Measurements from ENCODE around the gene XIRP1.
"Not testable (repeated sequence)": the region's sequence is repeated elsewhere in the genome, so short reads cannot be mapped to it uniquely, and the experiment has no call there.

Gene XIRP1

GRCh38 chr3:39180183-39180545, 12.2 kb downstream of the XIRP1 start:
- Histone ChIP-seq H3K4me3 (ENCODE audit: low read depth in 1 of 5, low read length in 5 of 5) (peak overlapping the region; percentile 47 to 66 (median 57)), H3K4me1 (ENCODE audit: control insufficient read depth in 5 of 5, insufficient read depth in 5 of 5, low read length in 5 of 5) (peaks cover 15 to 45% (median 36%) of the 10 kb centered on the region in 5 donors), H3K27ac (ENCODE audit: low read depth, low read length) (peak overlapping the region; percentile 46), H3K9me3 (ENCODE audit: control insufficient read depth in 5 of 5, low read length in 5 of 5) (no peaks in the 10 kb centered on the region), H3K36me3 (ENCODE audit: control insufficient read depth in 5 of 5, insufficient read depth in 5 of 5, low read length in 5 of 5) (no peaks in the 10 kb centered on the region), H3K27me3 (ENCODE audit: control insufficient read depth in 5 of 5, insufficient read depth in 4 of 5, low read length in 5 of 5) (no peaks in the 10 kb centered on the region), H3K9ac (ENCODE audit: low read length in 5 of 5) (peak overlapping the region in 2 of 5 donors; percentile 30 to 46)

- peak overlapping the region in 3 of 5 donors; percentile 55 to 61 (median 60) for H3K4me3 ChIP-seq (ENCODE audit: low read depth in 1 of 5, low read length in 5 of 5)
- H3K27me3 ChIP-seq (ENCODE audit: control insufficient read depth in 5 of 5, insufficient read depth in 4 of 5, low read length in 5 of 5): no peaks in the 10 kb centered on the region
- H3K4me1 ChIP-seq (ENCODE audit: control insufficient read depth in 5 of 5, insufficient read depth in 5 of 5, low read length in 5 of 5): peaks cover 15 to 40% (median 25%) of the 10 kb centered on the region in 5 donors
- no peaks in the 10 kb centered on the region for H3K9me3 ChIP-seq (ENCODE audit: control insufficient read depth in 5 of 5, low read length in 5 of 5)
- H3K9ac ChIP-seq (ENCODE audit: low read length in 5 of 5): peak overlapping the region in 3 of 5 donors; percentile 66 to 81 (median 77)
- H3K36me3 ChIP-seq (ENCODE audit: control insufficient read depth in 5 of 5, insufficient read depth in 5 of 5, low read length in 5 of 5): no peaks in the 10 kb centered on the region
- peak overlapping the region; percentile 93 for H3K27ac ChIP-seq (ENCODE audit: low read depth, low read length)
These were observed 13.8 kb downstream of the XIRP1 start for GRCh38 chr3:39178553-39178952.

- no peaks in the 10 kb centered on the region for H3K9me3 ChIP-seq (ENCODE audit: control insufficient read depth in 5 of 5, low read length in 5 of 5)
- peaks cover 15 to 40% (median 25%) of the 10 kb centered on the region in 5 donors for H3K4me1 ChIP-seq (ENCODE audit: control insufficient read depth in 5 of 5, insufficient read depth in 5 of 5, low read length in 5 of 5)
- peak overlapping the region; percentile 93 for H3K27ac ChIP-seq (ENCODE audit: low read depth, low read length)
- peak overlapping the region; percentile 57 to 81 (median 73) for H3K9ac ChIP-seq (ENCODE audit: low read length in 5 of 5)
- H3K36me3 ChIP-seq (ENCODE audit: control insufficient read depth in 5 of 5, insufficient read depth in 5 of 5, low read length in 5 of 5): no peaks in the 10 kb centered on the region
- no peaks in the 10 kb centered on the region for H3K27me3 ChIP-seq (ENCODE audit: control insufficient read depth in 5 of 5, insufficient read depth in 4 of 5, low read length in 5 of 5)
- peak overlapping the region; percentile 33 to 62 (median 60) for H3K4me3 ChIP-seq (ENCODE audit: low read depth in 1 of 5, low read length in 5 of 5)
These were observed 14.6 kb downstream of the XIRP1 start for GRCh38 chr3:39177708-39178332.

GRCh38 chr3:39176025-39176714, 16.2 kb downstream of the XIRP1 start:
- Histone ChIP-seq H3K27me3 (ENCODE audit: control insufficient read depth in 5 of 5, insufficient read depth in 4 of 5, low read length in 5 of 5) (no peaks in the 10 kb centered on the region), H3K27ac (ENCODE audit: low read depth, low read length) (peak overlapping the region; percentile 77), H3K4me3 (ENCODE audit: low read depth in 1 of 5, low read length in 5 of 5) (no peak overlapping the region), H3K9ac (ENCODE audit: low read length in 5 of 5) (peak overlapping the region in 1 of 5 donors; percentile 9), H3K36me3 (ENCODE audit: control insufficient read depth in 5 of 5, insufficient read depth in 5 of 5, low read length in 5 of 5) (no peaks in the 10 kb centered on the region), H3K9me3 (ENCODE audit: control insufficient read depth in 5 of 5, low read length in 5 of 5) (no peaks in the 10 kb centered on the region), H3K4me1 (ENCODE audit: control insufficient read depth in 5 of 5, insufficient read depth in 5 of 5, low read length in 5 of 5) (peaks cover 15 to 38% (median 25%) of the 10 kb centered on the region in 5 donors)

GRCh38 chr3:39173318-39174125, 18.9 kb downstream of the XIRP1 start:
- peaks cover 3 to 15% (median 12%) of the 10 kb centered on the region in 5 donors for H3K4me1 ChIP-seq (ENCODE audit: control insufficient read depth in 5 of 5, insufficient read depth in 5 of 5, low read length in 5 of 5)
- H3K27me3 ChIP-seq (ENCODE audit: control insufficient read depth in 5 of 5, insufficient read depth in 4 of 5, low read length in 5 of 5): no peaks in the 10 kb centered on the region
- no peaks in the 10 kb centered on the region for H3K9me3 ChIP-seq (ENCODE audit: control insufficient read depth in 5 of 5, low read length in 5 of 5)
- no peak overlapping the region for H3K27ac ChIP-seq (ENCODE audit: low read depth, low read length)
- no peak overlapping the region for H3K9ac ChIP-seq (ENCODE audit: low read length in 5 of 5)
- no peak overlapping the region for H3K4me3 ChIP-seq (ENCODE audit: low read depth in 1 of 5, low read length in 5 of 5)
- no peaks in the 10 kb centered on the region for H3K36me3 ChIP-seq (ENCODE audit: control insufficient read depth in 5 of 5, insufficient read depth in 5 of 5, low read length in 5 of 5)

- Histone ChIP-seq H3K27ac (ENCODE audit: low read depth, low read length) (no peak overlapping the region), H3K4me1 (ENCODE audit: control insufficient read depth in 5 of 5, insufficient read depth in 5 of 5, low read length in 5 of 5) (peaks cover 3 to 13% (median 10%) of the 10 kb centered on the region in 5 donors), H3K9me3 (ENCODE audit: control insufficient read depth in 5 of 5, low read length in 5 of 5) (no peaks in the 10 kb centered on the region), H3K9ac (ENCODE audit: low read length in 5 of 5) (no peak overlapping the region), H3K4me3 (ENCODE audit: low read depth in 1 of 5, low read length in 5 of 5) (no peak overlapping the region), H3K36me3 (ENCODE audit: control insufficient read depth in 5 of 5, insufficient read depth in 5 of 5, low read length in 5 of 5) (no peaks in the 10 kb centered on the region), H3K27me3 (ENCODE audit: control insufficient read depth in 5 of 5, insufficient read depth in 4 of 5, low read length in 5 of 5) (no peaks in the 10 kb centered on the region)
These were observed 20.5 kb downstream of the XIRP1 start for GRCh38 chr3:39171860-39172259.

GRCh38 chr3:39170877-39171276, 21.5 kb downstream of the XIRP1 start:
- not testable (repeated sequence) for H3K4me3 ChIP-seq (ENCODE audit: low read depth in 1 of 5, low read length in 5 of 5); H3K27me3 ChIP-seq (ENCODE audit: control insufficient read depth in 5 of 5, insufficient read depth in 4 of 5, low read length in 5 of 5); H3K36me3 ChIP-seq (ENCODE audit: control insufficient read depth in 5 of 5, insufficient read depth in 5 of 5, low read length in 5 of 5); H3K27ac ChIP-seq (ENCODE audit: low read depth, low read length); H3K9me3 ChIP-seq (ENCODE audit: control insufficient read depth in 5 of 5, low read length in 5 of 5); H3K9ac ChIP-seq (ENCODE audit: low read length in 5 of 5)
- peaks cover 3 to 22% (median 16%) of the 10 kb centered on the region in 5 donors for H3K4me1 ChIP-seq (ENCODE audit: control insufficient read depth in 5 of 5, insufficient read depth in 5 of 5, low read length in 5 of 5)

GRCh38 chr3:39170461-39170860, 21.9 kb downstream of the XIRP1 start:
- H3K4me1 ChIP-seq (ENCODE audit: control insufficient read depth in 5 of 5, insufficient read depth in 5 of 5, low read length in 5 of 5): peaks cover 3 to 23% (median 16%) of the 10 kb centered on the region in 5 donors
- H3K4me3 ChIP-seq (ENCODE audit: low read depth in 1 of 5, low read length in 5 of 5): no peak overlapping the region
- H3K9me3 ChIP-seq (ENCODE audit: control insufficient read depth in 5 of 5, low read length in 5 of 5): no peaks in the 10 kb centered on the region
- H3K27ac ChIP-seq (ENCODE audit: low read depth, low read length): no peak overlapping the region
- no peak overlapping the region for H3K9ac ChIP-seq (ENCODE audit: low read length in 5 of 5)
- no peaks in the 10 kb centered on the region for H3K27me3 ChIP-seq (ENCODE audit: control insufficient read depth in 5 of 5, insufficient read depth in 4 of 5, low read length in 5 of 5)
- H3K36me3 ChIP-seq (ENCODE audit: control insufficient read depth in 5 of 5, insufficient read depth in 5 of 5, low read length in 5 of 5): no peaks in the 10 kb centered on the region

- Histone ChIP-seq H3K9me3 (ENCODE audit: control insufficient read depth in 5 of 5, low read length in 5 of 5) (no peaks in the 10 kb centered on the region), H3K9ac (ENCODE audit: low read length in 5 of 5) (no peak overlapping the region), H3K27me3 (ENCODE audit: control insufficient read depth in 5 of 5, insufficient read depth in 4 of 5, low read length in 5 of 5) (no peaks in the 10 kb centered on the region), H3K4me1 (ENCODE audit: control insufficient read depth in 5 of 5, insufficient read depth in 5 of 5, low read length in 5 of 5) (peaks cover 3 to 23% (median 16%) of the 10 kb centered on the region in 5 donors), H3K4me3 (ENCODE audit: low read depth in 1 of 5, low read length in 5 of 5) (no peak overlapping the region), H3K27ac (ENCODE audit: low read depth, low read length) (no peak overlapping the region), H3K36me3 (ENCODE audit: control insufficient read depth in 5 of 5, insufficient read depth in 5 of 5, low read length in 5 of 5) (no peaks in the 10 kb centered on the region)
These were observed 22.7 kb downstream of the XIRP1 start for GRCh38 chr3:39169712-39170111.
